Hematopoietic multipotent progenitor cell treated with erythropoietin and hydrocortisone succinate and interleukin-3 and kit ligand, for 17 days (in vitro differentiated cells): ENCODE measurements around the gene GSX2.
"Not testable (repeated sequence)": the region's sequence is repeated elsewhere in the genome, so short reads cannot be mapped to it uniquely, and the experiment has no call there.

Source experiments
- DNase-seq: peaks from one replicate; pipeline ENCODE4 v3.0.0-alpha.2; 2015; ENCODE audit warnings: low spot score

Gene GSX2

DNA sequence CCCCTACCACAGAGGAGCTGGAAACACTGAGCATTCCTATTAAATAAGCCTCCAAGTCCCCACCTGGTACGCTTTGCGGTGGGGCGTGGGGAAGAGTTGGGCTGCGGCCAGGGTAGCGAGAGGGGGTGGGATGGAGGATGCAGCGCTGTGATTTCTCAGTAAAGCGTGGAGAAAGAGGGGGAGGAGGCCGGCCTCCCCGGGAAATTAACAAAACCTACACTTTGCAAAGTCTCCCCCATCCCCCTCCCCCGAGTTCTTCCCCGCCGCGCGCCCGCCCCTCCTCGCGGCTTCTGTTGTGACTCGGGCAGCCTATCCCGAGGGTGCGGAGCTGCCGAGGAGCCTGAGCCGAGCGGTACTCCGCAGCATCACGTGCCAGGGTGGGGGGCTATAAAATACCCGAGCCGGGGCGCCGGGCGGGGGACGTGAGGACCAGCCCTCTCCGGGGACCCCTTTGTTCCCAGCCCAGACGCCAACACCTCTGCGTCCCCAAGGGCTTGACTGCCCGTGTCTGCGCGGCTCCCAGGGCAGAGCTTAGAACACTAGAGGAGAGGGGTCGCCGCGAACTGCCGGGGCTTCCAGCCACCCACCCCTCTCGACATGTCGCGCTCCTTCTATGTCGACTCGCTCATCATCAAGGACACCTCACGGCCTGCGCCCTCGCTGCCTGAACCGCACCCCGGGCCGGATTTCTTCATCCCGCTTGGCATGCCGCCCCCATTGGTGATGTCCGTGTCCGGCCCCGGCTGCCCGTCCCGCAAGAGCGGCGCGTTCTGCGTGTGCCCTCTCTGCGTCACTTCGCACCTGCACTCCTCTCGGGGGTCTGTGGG lies at the start of gene GSX2:
GSX2 (plus strand) TSS at position 416 of the 827 bp plus-strand sequence; CDS start at position 598, 182 bp downstream.
- DNase-seq: no peak

DNA sequence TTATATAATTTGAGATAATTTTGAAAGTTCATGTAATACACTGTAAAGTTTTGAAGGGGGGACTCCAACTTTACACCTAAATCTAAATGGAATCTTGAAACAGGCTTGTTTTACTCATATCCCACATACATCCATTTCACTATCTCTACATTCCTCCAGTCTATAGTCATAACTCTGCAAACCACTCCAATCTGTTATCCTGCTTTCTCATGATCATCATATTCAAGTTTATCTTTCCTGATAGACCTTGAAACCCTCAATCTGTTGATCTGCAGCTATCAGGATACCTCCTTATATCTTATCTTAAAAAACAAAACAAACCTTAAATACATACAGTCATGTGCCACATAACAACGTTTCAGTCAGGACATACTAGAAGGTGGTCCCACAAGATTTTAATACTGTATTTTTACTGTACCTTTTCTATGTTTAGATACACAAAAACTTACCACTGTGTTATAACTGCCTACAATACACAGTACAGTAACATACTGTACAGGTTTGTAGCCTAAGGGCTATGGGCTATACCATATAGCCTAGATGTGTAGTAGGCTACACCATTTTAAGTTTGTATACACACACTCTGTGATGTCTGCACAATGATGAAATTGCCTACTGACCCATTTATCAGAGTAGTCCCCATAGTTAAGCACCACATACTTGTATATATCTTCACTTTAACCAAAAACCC lies 49.6 kb upstream of the GSX2 start:
- DNase-seq: no peak

DNA sequence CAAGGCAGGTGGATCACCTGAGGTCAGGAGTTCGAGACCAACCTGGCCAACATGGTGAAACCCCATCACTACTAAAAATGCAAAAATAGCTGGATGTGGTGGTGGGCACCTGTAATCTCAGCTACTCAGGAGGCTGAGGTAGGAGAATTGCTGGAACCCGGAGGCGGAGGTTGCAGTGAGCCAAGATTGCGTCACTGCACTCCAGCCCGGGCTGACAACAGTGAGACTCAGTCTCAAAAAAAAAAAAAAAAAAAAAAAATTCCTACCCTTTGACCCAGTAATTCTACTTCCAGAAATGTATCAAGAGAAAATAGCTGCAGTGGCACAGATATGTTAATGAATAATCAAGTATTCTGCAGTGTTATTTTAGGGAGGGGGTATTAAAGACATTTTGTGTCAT lies 46.6 kb upstream of the GSX2 start:
- DNase-seq: not testable (repeated sequence)

DNA sequence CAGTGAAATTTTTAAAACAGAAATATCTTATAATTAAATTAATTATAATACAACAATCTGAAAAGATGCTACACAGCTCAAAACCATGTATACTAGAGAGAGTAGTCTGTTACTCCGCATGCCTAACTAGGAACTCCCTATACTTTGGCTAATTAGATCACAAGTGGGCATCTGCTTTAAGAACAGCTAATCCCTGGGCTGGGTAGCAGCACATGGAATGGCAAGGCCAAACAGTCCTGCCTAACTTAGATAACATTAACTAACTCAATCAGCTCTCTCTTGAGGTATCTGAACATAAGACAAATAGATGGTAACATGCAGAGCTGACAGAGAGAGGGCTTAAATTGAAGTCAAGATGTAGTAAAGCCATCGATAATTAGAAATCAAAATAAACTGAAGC lies 45.5 kb upstream of the GSX2 start:
- no peak for DNase-seq

DNA sequence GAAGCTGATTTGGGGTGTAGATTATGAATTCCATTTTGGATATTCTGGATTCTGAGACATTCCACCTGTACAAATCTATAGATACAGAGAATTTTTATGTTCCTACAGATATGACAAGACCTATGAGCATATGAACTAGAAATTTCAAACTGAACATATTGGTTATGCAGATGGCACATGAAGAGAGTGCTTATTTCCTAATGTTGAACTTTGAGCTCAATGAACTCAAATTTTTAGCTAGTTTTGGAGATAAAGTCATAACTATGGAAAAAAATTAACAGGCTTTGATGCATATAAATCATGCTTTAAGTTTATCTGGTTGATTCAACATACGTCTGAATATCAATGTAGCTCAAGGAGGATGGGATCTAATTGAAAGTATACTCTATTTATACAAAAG lies 44.5 kb upstream of the GSX2 start:
- DNase-seq: no peak

DNA sequence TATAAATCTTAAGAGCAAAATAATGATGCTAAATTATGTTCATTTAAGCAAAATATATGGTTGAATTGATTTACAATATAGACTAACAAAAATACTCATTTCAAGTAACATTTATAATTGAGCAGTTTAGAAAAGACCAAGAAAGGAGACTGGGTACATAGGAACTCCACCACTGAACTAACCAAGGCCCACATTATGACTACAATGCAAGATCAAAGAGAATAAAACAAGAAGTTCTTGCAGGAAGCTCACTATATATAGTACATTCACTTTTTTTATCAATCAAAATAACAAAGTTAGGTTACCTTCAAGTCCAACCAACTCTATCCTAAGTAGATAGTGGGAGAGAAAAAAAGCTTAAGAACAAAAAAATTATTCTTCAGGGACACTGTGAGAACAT lies 43.6 kb upstream of the GSX2 start:
- no peak for DNase-seq

DNA sequence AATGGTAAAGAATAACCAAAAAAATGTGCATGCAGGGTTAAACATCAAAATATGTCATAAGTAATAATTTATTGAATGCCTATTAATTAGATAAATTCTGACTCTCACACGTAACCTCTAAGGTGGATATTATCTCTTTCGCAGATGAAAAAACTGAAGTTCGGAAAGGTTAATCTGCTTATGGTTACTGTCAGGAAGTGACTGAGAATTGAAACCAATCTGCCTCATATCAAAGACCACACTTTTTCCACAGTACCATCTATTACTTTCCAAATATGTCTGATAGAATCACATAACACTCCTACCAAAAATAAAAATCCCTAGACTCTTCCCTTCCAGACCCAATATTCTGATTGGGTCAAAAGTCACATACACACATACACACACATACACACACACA lies 41.8 kb upstream of the GSX2 start:
- DNase-seq: no peak

DNA sequence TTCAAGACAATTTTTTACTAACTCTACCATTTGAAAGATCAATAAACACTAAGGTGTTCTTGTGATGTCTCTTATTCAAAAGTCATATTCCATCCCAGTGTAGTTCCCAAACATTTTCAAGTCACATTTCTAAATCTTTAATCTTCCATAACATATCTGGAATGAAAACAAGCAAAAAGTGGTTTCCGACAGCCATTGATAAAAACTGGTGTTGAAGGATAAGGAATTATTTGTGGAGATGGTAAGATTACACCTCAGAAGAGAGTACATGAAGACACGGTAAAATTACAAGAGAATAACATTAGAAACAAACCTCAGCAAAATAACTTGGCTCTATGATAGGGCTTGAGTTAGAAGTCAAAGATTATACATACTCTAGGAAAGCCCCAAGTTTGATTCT lies 39.8 kb upstream of the GSX2 start:
- DNase-seq: peak; percentile 43

DNA sequence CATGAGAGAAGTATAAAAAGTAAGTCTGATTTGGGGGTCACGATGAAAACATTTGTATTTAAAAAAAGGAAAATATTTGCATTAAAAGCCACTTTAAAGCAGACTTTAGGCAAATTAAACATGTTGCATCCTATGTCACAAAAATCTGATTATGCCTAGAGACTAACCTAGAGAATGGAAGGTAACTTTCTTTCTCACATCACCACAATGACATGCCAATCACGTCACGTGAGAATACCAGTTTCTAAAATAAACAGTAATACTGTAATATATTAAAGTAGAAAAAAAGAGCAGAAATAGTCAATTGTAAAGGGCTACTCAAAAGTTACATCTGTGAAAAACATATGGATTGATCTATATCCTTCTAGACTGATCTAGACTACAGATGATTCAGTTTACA lies 38.9 kb upstream of the GSX2 start:
- DNase-seq: no peak

DNA sequence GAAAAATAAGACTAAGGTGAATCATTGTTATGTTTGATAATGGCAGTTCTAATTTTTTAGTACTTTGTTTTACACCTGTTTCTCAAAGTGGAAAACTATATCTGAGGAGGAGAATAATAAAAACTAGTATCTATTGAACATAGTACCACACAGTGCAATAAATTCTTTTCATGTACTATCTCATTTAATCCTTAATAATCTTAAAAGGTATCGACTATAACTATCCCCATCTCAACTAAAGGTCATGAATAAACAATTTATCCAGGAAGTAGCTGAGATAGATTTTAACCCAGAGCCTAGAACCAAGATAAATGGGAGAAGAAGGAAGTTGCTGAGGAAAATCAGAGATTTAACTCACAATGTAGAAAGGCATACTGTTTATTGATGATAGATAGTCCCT lies 38.1 kb upstream of the GSX2 start:
- no peak for DNase-seq

DNA sequence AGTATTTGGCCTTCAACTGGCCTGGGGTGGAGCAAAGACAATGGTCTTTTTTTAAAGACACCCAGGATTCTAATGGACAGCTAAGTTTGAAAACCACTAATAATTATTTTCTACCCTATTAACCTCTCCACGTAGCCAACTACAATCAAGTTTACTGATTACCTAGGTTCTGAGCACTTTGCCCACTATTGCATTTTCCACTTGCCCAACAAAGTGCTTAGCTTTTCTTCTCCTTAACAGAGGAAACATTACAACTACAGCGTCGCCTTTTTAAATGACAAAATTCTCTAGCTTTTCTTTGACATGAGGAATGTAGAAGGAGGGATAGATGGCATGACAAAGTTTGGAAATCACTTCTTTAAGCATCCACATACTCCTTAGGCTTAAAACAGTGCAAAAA lies 37.6 kb upstream of the GSX2 start:
- DNase-seq: no peak

DNA sequence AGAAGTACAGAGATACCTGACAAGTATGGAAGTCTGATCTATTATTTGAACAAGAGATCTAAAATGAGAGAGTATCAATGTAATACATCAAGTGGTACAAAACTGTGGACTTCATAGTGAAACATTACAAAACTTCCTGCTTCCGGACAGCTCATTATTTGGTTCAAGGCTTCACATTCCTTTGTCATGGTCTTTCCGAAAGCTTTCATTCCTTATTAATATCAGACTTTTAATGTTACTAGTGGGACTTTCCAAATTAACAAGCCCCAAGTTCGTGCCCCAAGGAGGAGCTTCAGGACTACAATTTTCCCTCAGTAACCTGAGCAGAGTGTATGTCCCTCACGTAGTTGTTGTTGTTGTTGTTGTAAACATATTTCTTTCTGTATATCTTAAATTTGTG lies 36.7 kb upstream of the GSX2 start:
- DNase-seq: peak; percentile 69

DNA sequence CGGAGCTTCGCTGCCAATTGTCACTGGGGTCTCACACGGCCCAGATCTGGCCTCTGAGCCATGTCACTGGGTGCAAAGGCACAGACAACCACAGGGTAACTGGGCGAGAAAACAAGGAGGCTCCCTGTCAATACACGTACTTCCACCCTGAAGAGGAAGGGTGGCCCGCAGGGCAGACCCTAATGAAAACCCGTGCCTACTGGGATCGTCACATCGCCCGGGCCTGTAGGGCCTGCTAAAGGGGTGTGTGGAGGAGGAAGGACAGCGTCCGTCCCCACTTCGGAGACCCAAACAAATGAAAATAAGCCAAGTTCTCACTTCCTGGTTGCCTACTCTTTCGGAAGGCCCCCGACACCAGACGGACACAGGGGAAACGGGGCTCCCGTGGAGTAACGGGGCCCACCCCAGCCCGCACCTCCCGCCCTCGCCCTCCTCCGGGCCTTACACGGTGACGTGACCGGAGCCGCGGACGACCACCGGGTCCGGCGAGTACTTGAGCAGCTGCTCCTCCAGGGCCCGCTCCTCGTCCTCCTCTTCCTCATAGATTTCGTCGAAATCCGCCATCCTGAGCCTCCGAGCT lies 36.1 kb upstream of the GSX2 start:
- no peak for DNase-seq

DNA sequence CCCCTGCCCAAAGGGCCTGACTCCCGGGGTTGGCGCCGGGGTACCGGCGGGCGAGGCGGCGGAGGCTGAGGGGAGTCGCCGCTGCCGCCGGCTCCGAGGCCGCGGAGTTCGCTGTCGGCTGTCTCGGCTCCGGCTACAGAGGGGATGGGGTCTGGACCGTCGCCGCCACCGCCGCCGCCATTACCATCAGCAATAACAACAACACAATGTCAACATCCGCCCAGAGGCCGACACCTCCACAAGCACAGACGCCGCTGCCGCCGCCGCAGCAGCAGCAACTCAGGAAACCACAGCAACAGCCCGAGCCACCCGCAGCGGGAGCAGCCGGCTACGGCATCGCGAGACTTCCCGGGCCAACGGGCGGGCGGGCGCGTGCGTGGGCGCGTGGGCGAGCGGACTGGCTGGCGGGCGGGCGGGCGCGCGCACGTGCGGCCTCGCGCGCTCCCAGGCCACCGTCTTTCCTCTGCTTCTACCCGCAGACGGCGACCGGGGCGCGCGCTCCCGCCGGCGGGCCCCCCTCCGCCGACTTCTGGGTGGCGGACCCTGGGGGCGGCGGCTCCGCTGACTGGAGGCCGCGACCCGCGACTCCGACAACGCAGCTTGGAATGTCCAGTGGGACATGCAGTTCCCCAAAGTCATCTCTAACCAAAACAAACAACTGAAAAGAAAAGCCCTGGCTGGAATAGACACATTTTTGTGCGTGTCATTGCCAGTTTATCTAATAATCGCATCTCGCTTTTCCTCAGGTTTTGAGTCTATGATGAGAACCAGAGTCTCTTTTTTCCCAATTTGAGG lies 35.4 kb upstream of the GSX2 start, which contains the start of gene CHIC2:
CHIC2 (minus strand) TSS at position 289 of the 795 bp plus-strand sequence. CDS start 305 bp downstream, outside the sequence.
- DNase-seq: peak; percentile 91

DNA sequence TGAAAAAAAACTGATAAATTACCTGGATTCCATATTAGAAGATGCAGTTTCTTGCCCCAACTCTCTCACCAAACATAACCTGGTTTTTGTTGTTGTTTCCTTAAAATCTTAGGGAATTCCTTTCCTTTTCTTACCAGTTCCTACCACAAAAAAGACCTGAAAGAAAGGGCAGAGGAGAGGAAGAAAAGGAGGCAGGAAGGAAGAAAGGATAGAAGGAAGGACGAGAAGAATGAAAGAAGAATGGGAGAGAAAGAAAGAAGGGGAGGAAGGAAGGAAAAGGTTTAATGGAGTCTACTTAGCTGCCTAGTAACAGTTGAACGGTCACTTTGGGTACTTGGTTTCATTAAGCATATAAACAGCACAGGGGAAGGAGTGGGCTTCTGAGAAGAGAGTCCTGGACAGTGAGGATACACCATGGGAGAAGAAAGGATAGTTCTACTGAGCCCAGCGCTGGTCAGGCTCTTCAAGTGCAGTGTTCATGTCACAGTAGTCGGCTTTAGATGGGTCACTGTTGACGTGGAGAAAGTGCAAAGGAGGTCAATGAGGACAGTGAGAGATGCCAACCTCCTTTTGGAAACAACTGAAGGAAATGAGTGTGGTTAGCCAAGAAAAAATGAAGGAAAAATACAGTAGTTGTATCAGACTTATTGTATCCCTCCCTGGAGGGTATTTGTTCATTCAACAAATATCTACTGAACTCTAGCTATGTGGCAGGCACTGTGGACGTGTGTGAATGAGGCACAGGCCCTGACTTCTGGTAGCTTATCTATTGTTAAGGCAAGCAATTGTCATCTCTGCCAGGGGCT lies 34.5 kb upstream of the GSX2 start:
- no peak for DNase-seq

DNA sequence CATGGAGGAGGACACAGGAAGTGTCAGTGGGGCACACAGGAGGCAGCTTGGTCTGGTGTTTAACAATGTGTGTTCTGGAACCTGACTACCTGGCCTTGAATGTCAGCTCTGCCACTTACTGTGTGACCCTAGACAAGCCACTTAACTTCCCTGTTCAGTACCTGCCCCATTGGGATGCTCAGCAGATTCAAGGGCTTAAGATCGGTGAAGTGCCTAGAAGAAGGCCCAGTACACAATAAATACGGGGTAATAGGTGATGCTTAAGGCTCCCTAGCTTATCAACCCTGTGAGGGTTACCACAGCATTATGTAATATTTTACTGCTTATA lies 33.9 kb upstream of the GSX2 start:
- DNase-seq: no peak

DNA sequence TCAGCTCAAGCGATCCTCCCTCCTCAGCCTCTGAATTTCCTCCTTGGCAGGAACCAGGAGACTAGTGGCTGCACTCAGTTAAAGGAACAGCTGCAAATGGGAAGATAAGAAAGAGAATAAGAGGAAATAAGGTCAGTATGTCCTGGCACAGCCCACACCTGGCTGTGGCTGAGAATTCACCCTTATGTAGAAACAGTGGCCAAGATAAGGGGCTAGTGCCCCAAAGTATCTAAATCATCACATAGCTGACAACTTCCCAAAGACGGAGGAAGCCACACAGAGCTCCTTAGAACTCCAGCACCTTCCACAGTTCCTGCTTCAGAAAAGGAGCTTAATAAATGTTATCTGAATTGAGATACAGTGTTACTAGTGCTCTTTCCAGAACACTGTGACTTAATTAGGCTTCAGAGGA lies 33.2 kb upstream of the GSX2 start:
- DNase-seq: peak; percentile 39

DNA sequence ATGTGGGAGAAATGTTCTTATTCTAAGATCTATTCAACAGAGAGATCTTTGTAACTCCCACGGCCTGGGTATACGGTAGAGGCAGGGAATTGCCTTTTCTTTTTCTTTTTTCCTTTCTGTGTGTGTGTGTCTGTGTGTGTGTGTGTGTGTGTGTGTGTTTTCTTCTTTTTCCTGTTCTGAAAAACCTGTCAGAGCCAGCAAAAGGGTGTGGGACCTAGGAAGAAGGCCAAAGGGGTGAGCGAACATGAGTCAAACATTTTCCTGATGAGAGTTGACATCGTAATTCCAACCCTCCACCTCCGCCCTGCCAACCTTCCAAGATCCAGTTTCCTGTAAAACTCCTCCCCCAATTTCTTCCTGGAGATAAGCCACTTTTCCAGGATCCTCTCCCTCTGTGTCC lies 32.8 kb upstream of the GSX2 start:
- no peak for DNase-seq

DNA sequence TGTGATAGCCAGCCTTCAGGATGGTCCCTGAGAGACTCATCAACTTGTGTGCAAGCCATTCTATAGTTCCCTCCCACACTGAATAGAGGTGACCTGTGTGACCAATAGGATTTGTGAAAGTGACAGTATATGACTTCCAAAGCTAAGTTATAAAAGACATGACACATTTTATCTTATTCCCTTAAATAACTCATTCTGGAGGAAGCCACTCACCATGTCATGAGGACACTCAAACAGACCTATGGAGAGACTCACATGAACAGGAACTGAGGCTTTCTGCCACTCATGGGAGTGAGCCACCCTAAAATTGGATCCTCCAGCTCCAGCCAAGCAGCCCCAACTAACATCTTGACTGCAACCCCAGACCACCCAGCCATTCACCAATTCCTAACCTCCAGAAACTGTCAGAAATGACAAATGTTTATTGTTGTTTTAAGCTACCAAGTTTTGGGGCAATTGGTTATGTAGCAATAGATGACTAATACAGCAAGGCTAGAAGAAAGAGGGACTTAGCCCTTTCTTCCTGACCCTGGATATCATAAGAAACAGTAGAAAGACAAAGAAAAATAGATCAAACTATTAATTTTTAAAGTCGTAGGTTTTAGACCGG lies 26.6 kb upstream of the GSX2 start:
- DNase-seq: no peak

DNA sequence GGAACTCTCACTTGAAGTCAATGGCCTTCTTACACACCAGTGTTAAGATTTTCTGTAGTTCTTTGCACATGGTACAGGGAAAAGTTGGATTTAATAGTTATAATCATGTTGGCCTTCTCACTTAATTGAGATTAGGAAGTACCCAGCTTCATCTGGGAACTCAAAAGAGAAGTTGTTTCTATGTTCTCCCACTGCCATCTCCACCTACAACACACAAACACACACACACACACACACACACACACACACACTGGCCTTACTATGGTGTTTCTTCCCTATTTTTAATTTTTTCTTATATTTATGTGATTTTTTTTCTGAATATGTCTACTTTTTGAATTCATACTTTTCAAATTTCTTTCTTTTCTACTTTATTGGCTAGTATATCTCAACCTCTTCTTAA lies 25.6 kb upstream of the GSX2 start:
- no peak for DNase-seq

DNA sequence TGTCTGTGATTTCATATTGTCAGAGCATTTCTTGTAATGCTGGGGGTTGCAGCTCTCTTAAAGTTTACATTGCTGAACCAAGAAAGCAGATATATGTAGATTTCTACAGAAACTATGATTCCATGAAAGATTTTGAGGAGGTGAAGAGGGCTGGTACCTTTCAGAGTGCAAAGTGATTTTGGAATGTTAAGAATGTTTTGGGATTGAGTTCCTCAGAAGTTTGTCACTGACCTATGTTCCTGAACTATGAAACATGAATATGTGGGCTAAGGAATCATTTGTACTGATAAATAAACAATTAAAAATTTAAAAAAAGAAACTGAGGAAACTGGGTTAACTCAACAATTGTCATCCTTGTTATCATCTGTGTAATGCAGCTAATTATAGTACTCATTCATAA lies 23.3 kb upstream of the GSX2 start:
- no peak for DNase-seq
